Activated T-cell treated with anti-CD3 and anti-CD28 coated beads, Interleukin-2, amount 50 U/mL, for 1 hour (primary cell): ENCODE measurements around the gene ZBTB8OS.

Experiments
- DNase-seq: peaks from one replicate; pipeline ENCODE4 v3.0.0-alpha.2; 2020

ZBTB8OS gene

GRCh38 chr1:32606565-32607371 is 43.6 kb downstream of the ZBTB8OS start:
- DNase-seq: no peak

- no peak for DNase-seq
These were observed 44.5 kb downstream of the ZBTB8OS start for GRCh38 chr1:32605711-32606424.

GRCh38 chr1:32600034-32600433 is 50.3 kb downstream of the ZBTB8OS start:
- no peak for DNase-seq

DNA sequence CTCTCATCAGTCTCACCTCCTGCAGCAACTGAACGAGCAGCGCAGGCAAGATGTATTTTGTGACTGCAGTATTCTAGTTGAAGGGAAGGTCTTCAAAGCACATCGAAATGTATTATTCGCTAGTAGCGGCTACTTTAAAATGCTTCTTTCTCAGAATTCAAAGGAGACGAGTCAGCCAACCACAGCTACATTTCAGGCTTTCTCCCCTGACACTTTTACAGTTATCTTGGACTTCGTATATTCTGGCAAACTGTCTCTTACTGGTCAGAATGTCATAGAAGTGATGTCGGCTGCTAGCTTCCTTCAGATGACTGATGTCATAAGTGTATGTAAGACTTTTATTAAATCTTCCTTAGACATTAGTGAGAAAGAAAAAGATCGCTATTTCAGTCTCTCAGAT is 57.4 kb downstream of the ZBTB8OS start:
- DNase-seq: no peak

GRCh38 chr1:32580348-32581017 is 69.9 kb downstream of the ZBTB8OS start:
- no peak for DNase-seq
